ENCODE data around the gene TRPM3.

Gene TRPM3

DNA sequence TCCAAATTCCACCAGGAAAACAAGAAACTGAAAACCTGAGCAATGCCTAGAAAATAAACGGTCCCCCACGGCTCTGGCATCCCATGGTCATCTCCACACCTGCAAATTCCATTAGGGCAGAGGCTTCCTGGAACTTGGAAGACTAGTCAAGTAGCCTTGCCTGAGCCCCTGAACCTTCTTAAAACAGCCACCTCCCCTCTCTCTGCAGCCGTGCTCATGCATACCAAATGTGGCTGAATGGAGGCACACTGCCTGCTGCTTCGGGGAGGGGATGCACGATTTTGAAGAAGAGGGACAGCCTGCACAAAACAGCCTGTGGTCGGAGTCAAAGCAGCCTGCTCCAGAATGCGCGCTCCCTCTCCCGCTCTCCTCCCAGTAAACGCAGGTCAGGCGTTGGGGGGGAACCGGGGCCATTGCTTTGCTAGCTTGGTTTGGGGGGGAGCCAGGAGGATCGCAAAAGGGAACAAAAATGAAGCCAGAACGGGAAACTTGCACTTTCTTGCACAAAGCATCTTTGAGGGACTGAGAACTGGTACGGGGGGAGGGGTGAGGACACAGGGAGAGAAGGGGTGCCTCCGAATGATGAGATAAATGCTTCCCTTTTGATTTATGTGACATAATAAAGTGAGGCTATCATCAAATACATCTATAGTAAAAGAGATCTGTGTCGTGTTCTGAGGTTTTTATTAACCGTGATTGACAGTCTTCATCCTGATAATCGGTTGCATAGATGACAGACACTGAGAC lies at the start of gene TRPM3:
TSS of gene TRPM3 (minus strand) at position 347 of the 747 bp plus-strand sequence. CDS start at position 80, 267 bp downstream.
- Histone ChIP-seq H3K9me3 (ENCODE audit: insufficient read depth, low read length) (peaks cover 5% of the 10 kb centered on the region; the same call in 1 of the 2 replicates), H3K4me3 (ENCODE audit: insufficient read length, low read depth) (peak within 1 kb of the TSS; percentile 54), H3K36me3 (ENCODE audit: insufficient read depth, insufficient read length, low read length) (no peaks in the 10 kb centered on the region), H3K9ac (ENCODE audit: insufficient read length, low read depth) (peak within 1 kb of the TSS; percentile 52), H3K27me3 (ENCODE audit: insufficient read depth, insufficient read length) (no peaks in the 10 kb centered on the region), H3K4me1 (ENCODE audit: insufficient read depth, insufficient read length) (peaks cover 3% of the 10 kb centered on the region)
- TF ChIP-seq YY1 (IDR thresholded peaks at IDR 0.05; ENCODE audit: insufficient read depth, insufficient read length), result no peak
- no peak for TF ChIP-seq SUZ12 (IDR thresholded peaks at IDR 0.05; ENCODE audit: extremely low read depth, insufficient read depth, insufficient read length)
- no peak for TF ChIP-seq ZNF274 (IDR thresholded peaks at IDR 0.05; ENCODE audit: low read depth, low read length)
- DNase-seq (ENCODE audit: low read depth, low spot score), result peak; percentile 36

DNA sequence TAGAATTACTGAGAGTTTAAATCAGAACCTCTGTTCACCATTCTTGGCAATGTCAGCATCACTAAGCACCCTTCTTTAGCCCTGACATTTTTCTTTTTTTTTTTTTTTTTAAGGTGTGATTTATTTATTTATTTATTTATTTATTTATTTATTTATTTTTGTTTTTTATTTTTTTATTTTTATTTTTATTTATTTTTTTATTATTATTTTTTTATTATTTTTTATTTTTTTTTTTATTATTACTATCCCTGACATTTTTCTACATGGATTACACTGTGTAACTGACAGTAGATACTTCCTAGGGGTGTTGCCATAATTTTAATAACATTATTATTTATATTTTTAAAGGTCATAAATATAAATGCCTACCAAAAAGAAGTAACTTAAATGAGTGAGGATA lies 47.0 kb upstream of the TRPM3 start:
- Histone ChIP-seq H3K9ac (ENCODE audit: insufficient read length, low read depth) (no peak overlapping the region), H3K36me3 (ENCODE audit: insufficient read depth, insufficient read length, low read length) (no peaks in the 10 kb centered on the region), H3K4me3 (ENCODE audit: insufficient read length, low read depth) (no peak overlapping the region), H3K4me1 (ENCODE audit: insufficient read depth, insufficient read length) (no peaks in the 10 kb centered on the region), H3K9me3 (ENCODE audit: insufficient read depth, low read length) (no peaks in the 10 kb centered on the region), H3K27me3 (ENCODE audit: insufficient read depth, insufficient read length) (no peaks in the 10 kb centered on the region)
- DNase-seq (ENCODE audit: low read depth, low spot score), result no peak
- TF ChIP-seq ZNF274 (IDR thresholded peaks at IDR 0.05; ENCODE audit: low read depth, low read length), result no peak

DNA sequence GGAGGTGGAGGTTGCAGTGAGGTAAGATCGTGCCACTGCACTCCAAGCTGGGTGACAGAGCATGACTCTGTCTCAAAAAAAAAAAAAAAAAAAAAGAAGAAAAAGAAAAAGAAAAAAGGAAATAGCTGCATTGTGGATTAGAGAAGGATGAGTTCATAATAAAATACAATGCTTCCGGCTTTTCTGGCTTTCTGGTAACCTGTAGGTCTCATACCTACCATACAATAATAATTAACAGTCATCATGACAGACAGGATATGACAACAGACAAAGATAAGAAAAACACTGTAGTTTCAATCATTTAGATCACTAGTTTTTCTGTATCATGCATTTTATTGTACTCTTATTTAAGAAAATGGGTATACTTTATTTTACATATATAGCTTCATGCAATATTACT lies 40.7 kb upstream of the TRPM3 start:
- TF ChIP-seq YY1 (IDR thresholded peaks at IDR 0.05; ENCODE audit: insufficient read depth, insufficient read length), result no peak
- no peak for TF ChIP-seq SUZ12 (IDR thresholded peaks at IDR 0.05; ENCODE audit: extremely low read depth, insufficient read depth, insufficient read length)
- no peak for TF ChIP-seq ZNF274 (IDR thresholded peaks at IDR 0.05; ENCODE audit: low read depth, low read length)
- Histone ChIP-seq H3K4me1 (ENCODE audit: insufficient read depth, insufficient read length) (no peaks in the 10 kb centered on the region), H3K4me3 (ENCODE audit: insufficient read length, low read depth) (no peak overlapping the region), H3K9me3 (ENCODE audit: insufficient read depth, low read length) (no peaks in the 10 kb centered on the region), H3K9ac (ENCODE audit: insufficient read length, low read depth) (no peak overlapping the region), H3K36me3 (ENCODE audit: insufficient read depth, insufficient read length, low read length) (no peaks in the 10 kb centered on the region), H3K27me3 (ENCODE audit: insufficient read depth, insufficient read length) (no peaks in the 10 kb centered on the region)
- DNase-seq (ENCODE audit: low read depth, low spot score), result no peak

DNA sequence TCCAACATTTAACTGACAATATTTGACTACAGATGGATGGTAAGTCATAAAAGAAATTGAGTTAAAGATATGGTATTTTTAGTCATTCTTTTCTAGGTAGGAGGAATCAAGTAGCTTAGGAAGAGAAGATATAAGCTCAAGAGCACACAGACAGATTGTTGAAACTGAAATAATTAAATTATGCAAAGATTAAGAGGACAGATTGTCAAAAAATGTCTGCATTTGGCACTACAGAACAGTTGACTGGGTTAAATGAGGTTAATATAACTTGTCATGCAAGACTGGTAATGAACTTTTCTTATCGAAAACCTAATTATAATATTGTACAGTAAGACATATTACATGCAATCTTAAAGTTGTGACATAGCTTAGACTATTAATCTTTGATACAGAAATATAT lies 36.3 kb upstream of the TRPM3 start:
- no peaks in the 10 kb centered on the region for H3K4me1 ChIP-seq (ENCODE audit: insufficient read depth, insufficient read length)
- no peak for DNase-seq (ENCODE audit: low read depth, low spot score)
- H3K36me3 ChIP-seq (ENCODE audit: insufficient read depth, insufficient read length, low read length), result no peaks in the 10 kb centered on the region
- no peak overlapping the region for H3K4me3 ChIP-seq (ENCODE audit: insufficient read length, low read depth)
- no peaks in the 10 kb centered on the region for H3K9me3 ChIP-seq (ENCODE audit: insufficient read depth, low read length)
- no peak overlapping the region for H3K9ac ChIP-seq (ENCODE audit: insufficient read length, low read depth)
- H3K27me3 ChIP-seq (ENCODE audit: insufficient read depth, insufficient read length), result no peaks in the 10 kb centered on the region
- no peak for TF ChIP-seq SUZ12 (IDR thresholded peaks at IDR 0.05; ENCODE audit: extremely low read depth, insufficient read depth, insufficient read length)
- no peak for TF ChIP-seq ZNF274 (IDR thresholded peaks at IDR 0.05; ENCODE audit: low read depth, low read length)

DNA sequence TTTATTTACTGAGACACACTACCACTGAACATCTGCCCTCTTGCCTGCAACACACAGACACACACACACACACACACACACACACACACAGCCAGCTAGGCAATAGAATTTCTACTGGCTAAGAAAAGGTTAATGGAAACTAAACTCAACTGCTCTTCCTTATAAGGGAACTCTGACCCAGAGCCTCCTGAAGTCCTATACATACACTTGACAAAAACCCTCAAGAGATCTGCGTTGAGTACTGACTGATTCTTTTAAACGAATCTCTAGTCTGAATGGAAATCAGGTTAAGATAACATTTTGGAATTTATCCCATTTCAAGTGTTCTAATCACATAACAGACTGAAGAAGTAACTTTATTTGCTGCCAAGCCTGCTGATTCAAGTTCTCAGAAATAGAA lies 25.9 kb upstream of the TRPM3 start:
- no peak overlapping the region for H3K9ac ChIP-seq (ENCODE audit: insufficient read length, low read depth)
- H3K4me1 ChIP-seq (ENCODE audit: insufficient read depth, insufficient read length), result no peaks in the 10 kb centered on the region
- H3K4me3 ChIP-seq (ENCODE audit: insufficient read length, low read depth), result no peak overlapping the region
- no peak for TF ChIP-seq YY1 (IDR thresholded peaks at IDR 0.05; ENCODE audit: insufficient read depth, insufficient read length)
- TF ChIP-seq ZNF274 (IDR thresholded peaks at IDR 0.05; ENCODE audit: low read depth, low read length), result no peak
- no peaks in the 10 kb centered on the region for H3K36me3 ChIP-seq (ENCODE audit: insufficient read depth, insufficient read length, low read length)
- H3K9me3 ChIP-seq (ENCODE audit: insufficient read depth, low read length), result peaks cover 8% of the 10 kb centered on the region; the same call in 1 of the 2 replicates
- DNase-seq (ENCODE audit: low read depth, low spot score), result no peak
- no peaks in the 10 kb centered on the region for H3K27me3 ChIP-seq (ENCODE audit: insufficient read depth, insufficient read length)

DNA sequence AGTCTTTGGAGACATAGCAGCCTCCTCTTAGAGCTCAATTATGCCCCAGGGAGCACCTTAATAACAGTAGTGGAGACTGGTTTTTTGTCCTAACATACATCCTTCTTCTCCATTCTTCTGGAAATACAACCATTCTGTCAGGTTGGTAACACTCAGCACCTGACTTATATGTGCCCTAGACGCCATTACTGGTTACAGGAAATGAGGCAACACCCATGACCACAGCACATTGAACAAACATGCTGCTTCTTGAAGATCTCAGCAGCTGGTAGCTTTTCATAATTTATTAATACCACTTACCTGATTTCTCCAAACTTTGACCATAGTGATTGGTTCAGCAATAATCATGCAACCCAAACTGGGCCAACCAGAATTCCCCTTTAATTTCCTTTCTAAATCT lies 25.1 kb upstream of the TRPM3 start:
- TF ChIP-seq YY1 (IDR thresholded peaks at IDR 0.05; ENCODE audit: insufficient read depth, insufficient read length) (no peak), ZNF274 (IDR thresholded peaks at IDR 0.05; ENCODE audit: low read depth, low read length) (no peak), SUZ12 (IDR thresholded peaks at IDR 0.05; ENCODE audit: extremely low read depth, insufficient read depth, insufficient read length) (no peak)
- DNase-seq (ENCODE audit: low read depth, low spot score), result no peak
- Histone ChIP-seq H3K9me3 (ENCODE audit: insufficient read depth, low read length) (peaks cover 8% of the 10 kb centered on the region; the same call in 1 of the 2 replicates), H3K9ac (ENCODE audit: insufficient read length, low read depth) (no peak overlapping the region), H3K36me3 (ENCODE audit: insufficient read depth, insufficient read length, low read length) (no peaks in the 10 kb centered on the region), H3K27me3 (ENCODE audit: insufficient read depth, insufficient read length) (no peaks in the 10 kb centered on the region), H3K4me3 (ENCODE audit: insufficient read length, low read depth) (no peak overlapping the region), H3K4me1 (ENCODE audit: insufficient read depth, insufficient read length) (no peaks in the 10 kb centered on the region)

DNA sequence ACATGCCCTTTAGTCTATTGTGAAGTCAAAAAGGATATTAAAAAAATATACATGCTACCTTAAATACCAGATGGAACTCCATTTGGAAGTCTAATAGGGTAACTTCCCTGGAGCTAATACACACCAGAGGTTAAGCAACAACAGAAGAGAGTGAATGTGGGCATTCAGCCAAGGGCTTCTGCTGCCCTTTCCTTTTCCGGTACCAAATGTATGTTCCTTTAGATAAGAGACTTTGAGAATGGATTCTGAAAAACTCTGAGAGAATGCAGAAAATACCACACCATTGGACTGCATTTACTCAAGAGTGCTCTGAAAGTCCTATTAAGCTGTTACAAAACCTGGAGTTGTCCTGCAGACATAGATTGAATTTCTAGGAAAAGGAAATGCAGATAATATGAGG lies 23.8 kb upstream of the TRPM3 start:
- Histone ChIP-seq H3K4me1 (ENCODE audit: insufficient read depth, insufficient read length) (no peaks in the 10 kb centered on the region), H3K9me3 (ENCODE audit: insufficient read depth, low read length) (peaks cover 8% of the 10 kb centered on the region; the same call in 1 of the 2 replicates), H3K9ac (ENCODE audit: insufficient read length, low read depth) (no peak overlapping the region), H3K4me3 (ENCODE audit: insufficient read length, low read depth) (no peak overlapping the region), H3K36me3 (ENCODE audit: insufficient read depth, insufficient read length, low read length) (no peaks in the 10 kb centered on the region), H3K27me3 (ENCODE audit: insufficient read depth, insufficient read length) (no peaks in the 10 kb centered on the region)
- TF ChIP-seq ZNF274 (IDR thresholded peaks at IDR 0.05; ENCODE audit: low read depth, low read length), result no peak
- DNase-seq (ENCODE audit: low read depth, low spot score), result no peak

Data from NT2/D1 (cell line).